ENCODE data around the gene PHACTR3.

PHACTR3 gene

DNA sequence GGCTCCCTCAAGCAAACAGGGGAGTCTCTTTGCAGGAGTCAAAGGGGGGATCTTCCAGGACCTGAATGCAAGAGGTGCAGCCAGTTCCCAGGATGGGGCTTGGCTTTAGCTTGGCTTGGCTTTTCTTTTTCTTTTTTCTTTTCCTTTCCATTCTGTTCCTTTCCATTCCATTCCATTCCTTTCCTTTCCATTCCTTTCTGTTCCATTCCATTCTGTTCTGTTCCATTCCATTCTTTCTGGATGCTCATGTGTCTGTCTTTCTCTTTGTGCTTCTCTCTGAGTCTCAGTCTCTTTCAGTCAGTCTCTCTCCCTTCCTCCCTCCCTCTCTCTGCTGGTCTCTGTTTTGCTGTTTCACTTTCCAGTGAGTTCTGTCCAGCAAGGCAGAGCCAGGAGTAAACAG, 163.3 kb downstream of the PHACTR3 start:
- DNase-seq (ENCODE audit: low spot score): no peak
- TF ChIP-seq, protein P1, sequence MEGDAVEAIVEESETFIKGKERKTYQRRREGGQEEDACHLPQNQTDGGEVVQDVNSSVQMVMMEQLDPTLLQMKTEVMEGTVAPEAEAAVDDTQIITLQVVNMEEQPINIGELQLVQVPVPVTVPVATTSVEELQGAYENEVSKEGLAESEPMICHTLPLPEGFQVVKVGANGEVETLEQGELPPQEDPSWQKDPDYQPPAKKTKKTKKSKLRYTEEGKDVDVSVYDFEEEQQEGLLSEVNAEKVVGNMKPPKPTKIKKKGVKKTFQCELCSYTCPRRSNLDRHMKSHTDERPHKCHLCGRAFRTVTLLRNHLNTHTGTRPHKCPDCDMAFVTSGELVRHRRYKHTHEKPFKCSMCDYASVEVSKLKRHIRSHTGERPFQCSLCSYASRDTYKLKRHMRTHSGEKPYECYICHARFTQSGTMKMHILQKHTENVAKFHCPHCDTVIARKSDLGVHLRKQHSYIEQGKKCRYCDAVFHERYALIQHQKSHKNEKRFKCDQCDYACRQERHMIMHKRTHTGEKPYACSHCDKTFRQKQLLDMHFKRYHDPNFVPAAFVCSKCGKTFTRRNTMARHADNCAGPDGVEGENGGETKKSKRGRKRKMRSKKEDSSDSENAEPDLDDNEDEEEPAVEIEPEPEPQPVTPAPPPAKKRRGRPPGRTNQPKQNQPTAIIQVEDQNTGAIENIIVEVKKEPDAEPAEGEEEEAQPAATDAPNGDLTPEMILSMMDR (IDR thresholded peaks at IDR 0.05; ENCODE audit: extremely low read depth, missing control alignments): no peak

DNA sequence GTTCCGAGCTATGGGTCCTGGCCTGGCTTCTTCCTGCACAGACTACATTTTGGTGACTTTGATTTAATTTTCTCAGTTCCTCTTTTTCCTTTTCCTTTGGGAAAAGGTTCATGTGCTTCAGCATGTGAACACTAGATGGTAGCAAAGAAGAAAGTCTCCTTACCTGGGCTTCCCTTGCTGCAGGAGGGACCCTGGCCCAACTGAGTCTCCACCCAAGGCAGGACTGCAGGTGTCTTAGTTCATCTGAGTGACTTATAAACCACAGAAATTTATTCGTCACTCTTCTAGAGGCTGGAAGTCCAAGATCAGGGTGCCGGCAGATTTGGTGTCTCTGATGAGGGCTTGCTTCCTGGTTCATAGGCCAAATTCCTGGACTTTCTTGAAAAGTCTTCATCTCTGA, 165.9 kb downstream of the PHACTR3 start:
- no peak for DNase-seq (ENCODE audit: low spot score)

DNA sequence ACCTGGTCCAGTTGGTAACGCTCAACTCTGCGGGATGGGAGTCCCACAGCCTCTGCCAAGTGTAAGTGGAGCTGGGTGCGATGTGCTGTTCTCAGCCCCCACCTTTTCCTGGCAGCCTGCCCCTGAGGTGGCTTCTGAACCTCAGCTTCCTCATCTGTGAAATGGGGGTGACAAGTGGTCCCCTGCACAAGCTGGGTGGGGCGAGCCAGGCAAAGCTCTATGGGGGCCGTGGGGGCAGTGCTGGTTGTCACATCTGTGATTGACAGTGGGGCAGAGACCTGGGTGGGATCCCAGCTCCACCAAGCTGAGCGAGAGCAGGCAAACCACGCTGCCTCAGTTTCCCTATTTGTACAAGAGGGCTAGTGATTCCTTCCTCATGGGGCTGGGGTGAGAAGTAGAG, 166.5 kb downstream of the PHACTR3 start:
- TF ChIP-seq, protein P1 (IDR thresholded peaks at IDR 0.05; ENCODE audit: extremely low read depth, missing control alignments): no peak
- DNase-seq (ENCODE audit: low spot score): no peak

More for the DNA sequence above, 165.9 kb downstream of the PHACTR3 start:
- TF ChIP-seq, protein P1 (IDR thresholded peaks at IDR 0.05; ENCODE audit: extremely low read depth, missing control alignments): no peak

DNA sequence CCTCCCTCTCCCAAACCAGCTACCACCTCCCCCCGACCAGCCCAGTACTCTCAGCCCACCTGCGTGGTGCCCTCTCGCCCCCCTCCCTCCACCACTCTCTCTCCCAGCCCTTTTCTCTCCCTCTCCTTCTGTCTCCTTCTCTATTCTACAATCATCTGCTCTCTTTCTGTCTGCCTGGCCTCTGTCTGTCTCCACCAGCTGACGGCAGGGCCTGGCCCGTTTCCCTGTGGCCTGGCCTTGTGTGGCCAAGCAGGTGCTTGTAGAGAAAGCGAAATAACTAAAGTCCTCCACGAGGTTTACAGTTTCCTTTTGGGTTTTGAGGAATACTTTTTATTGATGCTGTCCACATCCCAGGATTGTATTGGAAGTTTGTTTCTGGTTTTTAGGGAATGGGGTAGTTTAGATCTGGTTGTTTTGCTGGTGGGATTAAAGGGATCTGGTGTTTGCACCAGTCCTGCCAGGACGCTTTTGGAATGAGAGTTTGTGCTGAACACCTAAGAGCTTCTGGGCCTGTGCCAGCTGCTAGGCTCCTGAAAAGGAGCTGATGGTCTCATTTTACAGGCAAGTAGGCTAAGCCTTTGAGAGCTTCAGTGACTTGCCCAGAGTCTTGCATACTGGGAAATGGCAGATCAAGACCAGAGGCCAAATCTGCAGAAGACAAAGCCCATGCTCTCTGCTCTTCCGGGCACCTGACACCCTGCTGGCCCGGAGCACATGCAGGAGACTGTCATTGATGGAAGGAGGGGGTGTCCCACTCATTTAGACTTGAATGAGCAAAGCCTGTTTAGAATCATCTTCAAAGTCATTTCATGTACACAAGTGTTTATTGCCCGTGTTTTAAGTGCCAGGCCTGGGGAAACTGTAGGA, 167.4 kb downstream of the PHACTR3 start:
- DNase-seq (ENCODE audit: low spot score): no peak
- TF ChIP-seq, protein P1 (IDR thresholded peaks at IDR 0.05; ENCODE audit: extremely low read depth, missing control alignments): no peak

DNA sequence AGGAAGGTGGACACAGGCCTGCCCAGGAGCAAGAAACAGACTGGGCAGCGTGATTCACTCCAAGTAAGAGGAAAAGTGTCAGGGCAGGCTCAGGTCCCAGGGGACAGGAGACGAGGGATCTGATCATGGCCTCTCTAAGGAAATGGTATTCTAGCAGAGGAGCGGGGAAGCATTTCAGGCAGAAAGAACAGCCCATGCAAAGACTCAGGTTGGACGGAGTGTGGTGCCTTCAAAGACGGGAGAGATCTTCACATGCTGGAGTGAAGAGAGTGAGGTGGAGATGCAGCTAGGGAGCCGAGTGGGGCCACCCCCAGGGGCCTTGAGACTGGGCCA, 168.0 kb downstream of the PHACTR3 start:
- DNase-seq (ENCODE audit: low spot score): no peak
- TF ChIP-seq, protein P1 (IDR thresholded peaks at IDR 0.05; ENCODE audit: extremely low read depth, missing control alignments): no peak

DNA sequence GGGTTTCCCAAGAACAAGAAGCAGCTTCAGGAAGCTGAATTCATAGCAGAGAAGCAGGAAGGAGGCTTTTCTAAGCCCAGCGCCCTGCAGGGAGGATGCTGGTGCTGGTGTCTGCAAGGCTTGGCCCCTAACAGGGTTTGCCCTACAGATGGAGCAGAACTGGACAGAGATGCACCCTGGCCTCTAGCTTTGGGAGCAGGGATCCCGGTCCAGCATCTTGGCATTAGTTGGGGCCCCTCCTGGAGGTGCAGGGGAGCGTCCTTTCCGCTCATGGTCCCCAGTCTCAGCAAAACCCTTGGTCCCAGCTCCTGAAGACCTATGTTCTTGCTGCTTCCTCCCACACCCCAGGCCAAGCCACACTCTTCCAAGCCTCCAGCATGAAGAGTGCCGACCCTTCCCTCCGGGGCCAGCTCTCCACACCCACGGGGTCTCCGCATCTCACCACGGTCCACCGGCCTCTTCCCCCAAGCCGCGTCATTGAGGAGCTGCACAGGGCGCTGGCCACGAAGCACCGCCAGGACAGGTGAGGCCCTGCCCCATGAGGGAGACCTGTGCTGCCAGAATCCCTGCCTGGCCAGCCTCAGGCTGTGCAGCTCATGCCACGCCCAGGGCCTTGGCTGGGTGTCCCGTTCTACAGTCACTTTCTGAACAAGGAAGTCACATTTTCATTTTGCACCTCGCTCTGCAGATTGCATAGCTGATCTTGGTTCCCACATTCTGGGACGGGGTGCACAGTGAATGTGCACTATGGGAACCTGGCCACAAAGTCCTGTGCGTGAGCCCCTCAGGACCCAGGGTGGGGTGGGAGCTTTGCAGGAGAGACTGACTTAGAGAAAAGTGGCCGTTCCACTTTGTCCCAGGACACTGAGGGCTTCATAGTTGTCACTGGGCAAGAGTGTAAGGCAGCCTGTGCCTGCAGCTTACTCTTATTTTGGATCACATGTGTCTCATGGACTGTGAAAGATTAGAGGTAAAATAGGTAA, 168.9 kb downstream of the PHACTR3 start:
- TF ChIP-seq, protein P1 (IDR thresholded peaks at IDR 0.05; ENCODE audit: extremely low read depth, missing control alignments): no peak
- no peak for DNase-seq (ENCODE audit: low spot score)

DNA sequence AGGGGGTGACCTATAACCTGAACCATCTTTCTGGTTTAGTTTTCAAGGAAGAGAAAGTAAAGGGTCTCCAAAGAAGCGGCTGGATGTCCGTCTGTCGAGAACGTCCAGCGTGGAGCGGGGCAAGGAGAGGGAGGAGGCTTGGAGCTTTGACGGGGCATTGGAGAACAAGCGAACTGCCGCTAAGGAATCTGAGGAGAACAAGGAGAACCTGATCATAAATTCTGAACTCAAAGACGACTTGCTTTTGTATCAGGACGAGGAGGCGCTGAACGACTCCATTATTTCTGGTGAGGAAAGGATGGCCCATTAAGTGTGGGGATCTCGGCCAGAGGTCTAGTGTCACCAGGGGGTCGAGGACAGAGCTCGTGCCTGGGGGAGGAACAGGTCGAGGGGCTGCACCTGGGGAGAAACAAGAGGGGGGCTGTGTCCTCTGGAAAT, 169.9 kb downstream of the PHACTR3 start:
- TF ChIP-seq, protein P1 (IDR thresholded peaks at IDR 0.05; ENCODE audit: extremely low read depth, missing control alignments): no peak
- DNase-seq (ENCODE audit: low spot score): no peak

Data from GM20000 (cell line).